GM21515 (cell line): ENCODE results near the gene SPTLC1.

Source experiments
- ATAC-seq: cut with Tn5 transposase; IDR thresholded peaks from one replicate; pipeline ENCODE4 v1.9.1; 2021; ENCODE audit not compliant: unreplicated experiment

SPTLC1 gene

DNA sequence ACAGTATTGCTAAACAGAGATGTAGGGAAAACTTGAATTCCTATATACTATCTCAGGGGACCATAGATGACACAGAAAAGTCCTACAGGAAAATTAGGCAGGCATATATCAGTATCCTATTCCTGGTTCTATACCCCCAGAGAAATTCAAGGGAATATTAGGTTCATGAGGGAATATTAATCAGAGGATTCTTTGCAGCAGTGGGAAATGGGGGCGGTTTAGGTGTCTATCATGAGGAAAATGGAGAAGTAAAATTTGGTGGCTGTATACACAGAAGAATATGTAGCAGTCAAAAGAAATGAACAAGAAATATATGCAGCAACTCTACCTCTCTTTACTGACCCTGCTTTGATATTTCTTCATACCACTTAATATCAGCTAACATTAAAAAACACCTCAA, 20.0 kb downstream of the SPTLC1 start:
- ATAC-seq: no peak

DNA sequence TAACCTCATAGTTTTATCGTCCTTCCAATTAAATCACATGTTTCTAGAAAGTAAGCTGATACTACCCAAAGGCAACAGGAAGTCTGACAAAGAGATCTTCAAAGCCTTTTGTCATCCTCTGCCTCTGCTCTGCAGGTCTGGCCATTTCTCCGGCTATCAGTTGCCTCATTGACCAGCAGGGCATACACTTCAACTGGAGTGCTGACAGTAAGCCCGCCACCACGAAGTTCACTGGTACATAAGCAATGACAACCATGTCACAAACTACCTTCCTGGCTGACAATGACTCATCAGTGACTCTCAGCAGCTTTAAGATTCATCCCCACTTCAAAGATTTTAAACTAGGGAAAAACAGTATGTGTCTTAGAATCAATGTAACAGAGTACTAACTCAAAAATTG, 20.6 kb downstream of the SPTLC1 start:
- no peak for ATAC-seq

DNA sequence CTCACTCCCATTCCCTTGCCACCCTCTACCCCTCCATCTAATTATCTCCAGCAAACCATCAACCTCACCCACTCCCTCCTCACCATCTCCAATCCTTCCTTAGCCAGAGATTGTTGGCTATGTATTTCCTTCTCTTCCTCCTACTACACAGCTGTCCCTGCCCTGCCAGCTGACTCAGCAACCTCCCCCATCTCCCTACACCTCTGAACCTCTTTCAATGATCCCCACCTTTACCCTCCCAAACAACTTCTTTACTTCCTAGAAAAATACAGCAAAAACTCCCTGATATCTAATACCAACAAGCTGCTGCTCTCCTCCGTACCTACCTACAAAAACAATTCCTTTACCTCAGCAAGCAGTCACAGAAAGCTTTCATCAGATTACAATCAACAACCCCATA, 37.3 kb downstream of the SPTLC1 start:
- ATAC-seq: no peak

DNA sequence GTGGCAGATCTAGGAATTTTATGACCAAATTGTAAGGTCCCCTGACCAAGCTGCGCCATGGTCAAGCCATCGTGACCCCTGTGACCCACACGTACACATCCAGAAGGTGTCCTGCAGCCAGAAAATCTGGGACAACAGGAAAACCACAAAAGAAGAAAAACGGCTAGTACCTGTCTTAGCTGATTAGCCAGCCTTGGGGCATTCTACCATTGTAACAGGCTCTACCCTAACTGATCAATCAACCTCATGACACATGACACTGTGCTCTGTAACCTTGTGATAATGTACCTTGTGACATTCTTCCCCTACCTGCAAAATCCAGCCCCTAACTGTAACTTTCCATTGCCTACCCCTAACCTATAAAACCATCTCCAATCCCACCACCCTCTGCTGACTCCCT, 43.6 kb downstream of the SPTLC1 start:
- no peak for ATAC-seq

DNA sequence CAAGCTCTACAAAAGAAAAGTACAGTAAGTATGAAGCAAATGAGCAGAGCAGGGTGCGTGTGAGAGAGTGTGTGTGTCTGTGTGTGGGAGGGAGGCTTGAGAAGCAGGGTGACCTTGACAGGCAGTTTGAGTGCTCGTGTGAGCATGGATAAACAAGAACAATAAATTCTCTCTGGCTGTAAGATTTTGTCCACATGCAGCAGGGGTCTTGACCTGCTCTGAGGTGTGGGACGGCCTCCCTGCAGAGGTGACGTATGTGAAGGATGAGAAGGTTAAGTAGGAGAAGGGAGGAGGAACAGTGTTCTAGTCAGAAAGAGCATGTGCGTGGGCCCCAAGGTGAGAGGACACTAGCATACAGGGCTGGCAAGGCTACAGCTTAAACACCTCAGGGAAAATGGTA, 49.0 kb downstream of the SPTLC1 start:
- no peak for ATAC-seq

DNA sequence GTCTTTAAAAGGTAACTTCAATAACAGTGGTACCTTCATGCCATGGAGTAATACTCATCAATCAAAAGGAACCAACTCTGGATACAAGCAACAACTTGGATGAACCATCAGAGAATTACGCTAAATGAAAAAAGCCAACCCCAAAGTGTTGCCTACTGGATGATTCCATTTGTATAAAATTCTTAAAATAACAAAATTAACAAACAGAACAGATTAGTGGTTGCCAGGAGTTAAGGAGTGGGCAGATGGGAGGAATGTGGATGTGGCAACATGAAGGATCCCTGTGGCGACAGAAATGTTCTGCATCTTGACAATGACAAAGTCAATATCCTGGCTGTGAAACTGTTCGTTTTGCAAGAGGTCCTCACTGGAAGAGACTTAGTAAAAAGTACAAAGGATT, 50.5 kb downstream of the SPTLC1 start:
- ATAC-seq: no peak

DNA sequence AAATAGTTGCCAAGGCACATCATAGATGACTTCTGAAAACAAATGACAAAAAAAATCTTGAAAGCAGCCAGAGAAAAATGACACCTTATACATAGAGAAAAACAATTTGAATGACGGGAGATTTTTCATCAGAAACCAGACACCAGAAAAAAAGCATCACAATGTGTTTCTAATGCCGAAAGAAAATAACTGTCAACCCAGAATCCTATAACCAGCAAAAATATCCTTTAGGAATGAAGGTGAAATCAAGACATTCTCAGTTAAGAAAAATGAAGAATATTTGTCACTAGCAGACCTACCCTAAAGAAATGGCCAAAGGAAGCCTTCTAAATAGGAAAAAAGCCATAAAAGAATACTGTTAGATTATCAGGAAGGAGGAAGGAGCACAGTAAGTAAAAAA, 54.0 kb downstream of the SPTLC1 start:
- no peak for ATAC-seq

DNA sequence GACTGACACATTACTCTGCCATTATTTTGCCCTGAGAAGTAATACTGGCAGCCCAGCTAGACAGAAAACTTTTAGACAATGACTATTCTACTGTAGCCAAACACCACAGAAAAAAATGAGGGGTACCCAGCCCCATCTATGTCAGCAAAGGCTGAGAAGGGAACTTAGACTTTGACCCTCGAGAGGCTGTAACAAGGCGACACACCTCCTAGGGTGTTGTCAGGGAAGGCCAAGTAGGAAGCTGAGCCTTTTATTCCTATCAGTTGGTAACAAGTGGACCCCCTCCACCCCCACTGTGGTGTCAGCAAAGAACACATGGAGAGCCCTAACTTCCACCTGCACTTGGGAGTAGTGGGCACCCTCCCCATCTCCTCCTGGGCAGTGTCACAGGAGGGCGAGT, 55.6 kb downstream of the SPTLC1 start:
- ATAC-seq: no peak

DNA sequence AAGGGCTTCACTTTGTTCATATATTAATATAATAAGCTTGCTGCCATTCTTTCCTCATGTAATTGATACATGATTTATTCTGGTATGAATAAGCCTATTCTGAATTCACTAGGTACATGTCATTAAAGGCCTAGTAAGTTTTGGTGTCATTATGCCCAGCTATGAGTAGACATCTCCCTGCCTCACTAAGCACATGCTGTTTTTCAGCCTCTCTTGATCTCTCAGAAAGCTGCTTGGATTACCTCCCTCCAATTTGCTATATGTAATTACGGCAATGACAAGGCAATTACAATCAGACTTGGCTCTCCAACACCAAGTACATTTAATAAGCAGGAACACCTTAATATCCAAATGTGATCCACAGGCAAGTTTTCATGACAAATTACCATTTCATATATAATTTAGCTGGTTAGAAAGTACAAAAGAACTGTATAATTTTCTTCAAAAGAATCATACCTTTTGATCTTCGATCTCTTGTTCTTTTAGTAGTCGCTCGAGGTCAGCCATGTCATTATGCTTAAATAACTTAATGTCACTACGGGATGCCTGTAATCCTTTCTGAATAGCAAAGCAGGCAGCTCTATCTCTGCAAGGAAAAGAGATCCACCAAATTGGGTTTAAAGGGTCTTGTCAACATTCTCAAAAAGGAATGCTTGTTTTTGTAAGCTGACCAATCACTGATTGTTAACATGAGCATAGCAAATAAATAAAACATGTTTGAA, 56.3 kb downstream of the SPTLC1 start:
- no peak for ATAC-seq

DNA sequence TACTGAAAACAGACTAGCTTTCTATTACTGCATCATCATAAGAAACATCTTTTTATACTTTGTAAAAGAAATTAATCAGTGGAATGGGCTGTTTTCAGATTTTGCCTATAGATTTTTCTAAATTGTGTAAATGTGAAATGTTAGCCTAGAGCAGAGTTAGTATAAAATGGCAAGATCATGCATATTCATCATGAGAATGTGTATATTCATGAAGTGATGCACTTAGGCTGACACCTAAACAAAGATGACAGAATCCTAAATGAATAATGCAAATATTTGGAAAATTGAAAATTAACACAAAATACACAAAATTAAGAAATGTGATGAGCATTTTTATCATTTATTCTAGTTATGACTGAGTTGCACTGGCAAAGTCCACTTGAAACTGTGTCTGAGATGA, 57.2 kb downstream of the SPTLC1 start:
- ATAC-seq: no peak

DNA sequence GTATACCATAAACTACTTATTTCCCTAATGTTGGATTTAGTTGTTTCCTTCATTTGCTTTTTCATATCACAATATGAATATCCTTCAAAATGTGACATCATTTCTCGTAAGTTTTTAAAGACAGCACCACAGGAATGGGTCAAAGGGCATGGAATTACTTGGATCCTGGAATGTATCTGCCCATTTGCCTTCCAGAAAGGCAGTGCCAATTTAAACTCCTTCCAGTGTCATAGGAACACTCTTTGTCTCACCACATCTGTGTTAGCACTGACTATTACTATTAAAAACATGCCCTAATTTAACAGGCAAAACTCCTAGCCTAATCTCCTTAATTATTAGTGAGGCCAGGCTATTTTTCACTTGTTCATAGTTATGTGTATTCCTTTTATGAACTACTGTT, 58.0 kb downstream of the SPTLC1 start:
- ATAC-seq: no peak

DNA sequence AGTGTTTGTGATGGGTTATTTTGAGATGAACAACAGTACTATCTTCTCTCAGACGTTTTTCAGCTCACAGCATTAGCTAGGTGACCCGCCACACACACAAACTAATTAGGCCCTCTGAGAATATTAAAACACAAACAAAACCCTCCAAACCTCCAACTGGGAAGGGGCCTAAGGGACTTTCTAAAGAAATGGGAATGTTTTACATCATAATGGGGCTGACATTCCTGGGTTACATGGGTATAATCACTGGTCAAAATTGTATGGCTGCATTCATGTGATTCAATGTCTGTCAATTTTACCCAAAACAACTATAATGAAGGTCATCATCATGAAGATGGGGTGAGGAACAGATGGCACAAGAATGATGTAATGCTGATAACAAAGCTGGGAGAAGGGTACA, 59.6 kb downstream of the SPTLC1 start:
- ATAC-seq: no peak

DNA sequence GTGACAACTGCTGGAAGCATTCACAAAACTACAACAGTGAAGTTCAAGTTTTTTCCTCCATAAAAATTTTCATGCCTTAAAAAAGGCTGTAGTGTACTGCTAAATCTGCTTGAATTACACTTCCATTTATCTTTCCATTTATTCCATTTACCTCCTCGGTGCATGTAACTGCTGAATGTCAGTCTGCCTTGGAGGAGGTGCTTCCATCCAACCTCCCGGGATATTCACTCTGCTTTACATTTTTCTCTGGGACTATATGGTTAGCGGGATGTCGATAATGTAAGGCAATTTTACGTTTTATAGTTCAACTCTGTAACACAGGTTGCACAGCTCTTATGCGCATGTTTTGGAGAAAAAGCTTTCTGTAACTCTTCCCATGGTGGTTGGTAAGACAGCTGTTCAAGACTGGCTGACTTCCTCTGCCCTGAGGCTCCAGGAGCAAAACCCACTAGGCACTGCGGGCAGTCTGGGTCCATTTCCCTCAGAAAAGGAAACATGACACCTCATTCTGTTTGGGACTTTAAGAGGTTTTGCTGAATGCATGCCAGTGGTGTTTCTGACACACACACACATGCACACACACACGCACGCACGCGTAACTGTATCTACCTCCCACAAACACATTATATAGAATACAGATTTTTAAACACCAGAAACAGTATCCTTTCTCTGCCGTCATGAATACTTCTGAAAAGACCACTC, 66.1 kb downstream of the SPTLC1 start:
- ATAC-seq: no peak

DNA sequence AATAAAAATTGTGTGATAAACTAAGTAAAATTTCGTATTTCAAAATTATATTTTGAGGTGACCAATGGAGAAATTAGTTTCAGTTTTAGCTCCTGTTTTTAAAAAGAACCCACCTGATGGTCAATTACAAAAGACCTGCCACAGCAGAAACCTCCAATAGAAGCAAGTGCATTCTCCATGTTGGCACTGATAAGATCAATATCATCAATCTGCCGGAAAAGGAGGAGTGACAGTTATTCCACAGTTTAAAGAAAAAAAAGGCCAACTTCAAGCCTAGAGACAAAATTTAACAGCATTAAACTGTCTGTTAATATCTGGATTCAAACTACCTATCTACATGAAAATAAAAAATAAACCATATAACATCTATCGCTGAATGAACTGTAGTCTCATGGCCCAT, 67.7 kb downstream of the SPTLC1 start:
- no peak for ATAC-seq

DNA sequence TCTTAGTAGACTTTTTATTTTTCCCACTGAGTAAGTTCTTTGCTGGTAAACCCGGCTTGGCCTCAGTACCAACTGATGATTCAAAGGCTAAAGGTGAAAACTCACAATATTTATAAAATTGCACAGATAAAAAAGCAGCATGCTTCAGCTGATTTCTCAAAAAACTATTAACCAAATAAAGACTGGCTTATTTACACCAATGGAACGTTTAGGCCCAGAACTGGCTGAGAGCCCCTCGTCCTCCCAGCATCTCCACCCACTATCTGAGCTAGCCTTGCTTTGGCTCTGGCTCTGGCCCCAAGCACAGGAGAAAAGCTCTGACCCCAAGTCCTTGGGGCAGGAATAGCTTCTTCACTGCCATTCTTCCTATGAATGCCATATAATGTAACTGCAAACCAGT, 68.5 kb downstream of the SPTLC1 start:
- ATAC-seq: no peak

DNA sequence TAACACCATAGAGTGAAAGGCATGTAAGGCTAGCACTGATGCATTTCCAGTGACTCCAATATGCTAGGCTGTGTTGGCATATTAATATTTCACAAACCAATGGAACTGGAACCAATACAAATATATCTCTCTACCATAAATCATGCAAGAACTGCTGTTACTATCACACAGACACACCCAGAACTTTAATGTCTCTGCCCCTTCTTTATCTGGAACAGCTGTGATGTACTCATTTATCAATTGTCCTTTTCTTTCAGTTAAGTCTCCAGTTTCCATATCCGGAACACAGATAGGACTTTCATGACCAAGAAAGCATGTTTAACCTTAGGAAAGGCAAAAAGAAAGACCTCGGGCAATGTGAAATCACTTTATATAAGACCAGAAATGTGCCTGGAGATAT, 70.3 kb downstream of the SPTLC1 start:
- no peak for ATAC-seq

DNA sequence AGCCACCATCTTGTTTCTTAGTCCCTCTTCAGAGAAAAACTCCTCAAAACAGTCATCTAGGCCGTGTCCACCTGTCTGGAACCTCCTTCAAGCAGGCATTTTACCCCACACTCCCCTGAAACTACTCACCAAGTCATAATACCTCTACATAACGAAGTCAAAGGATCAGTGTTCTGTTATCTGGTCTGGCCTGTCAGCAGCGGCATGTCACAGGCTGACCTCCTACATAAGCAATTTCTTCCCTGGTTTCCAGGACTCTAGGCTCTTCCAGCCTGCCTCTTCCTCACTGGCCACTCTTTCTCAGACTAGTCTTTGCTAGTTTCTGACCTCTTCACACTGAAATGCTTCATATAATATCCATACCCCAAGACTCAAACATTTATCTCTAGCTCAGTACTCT, 72.2 kb downstream of the SPTLC1 start:
- no peak for ATAC-seq

DNA sequence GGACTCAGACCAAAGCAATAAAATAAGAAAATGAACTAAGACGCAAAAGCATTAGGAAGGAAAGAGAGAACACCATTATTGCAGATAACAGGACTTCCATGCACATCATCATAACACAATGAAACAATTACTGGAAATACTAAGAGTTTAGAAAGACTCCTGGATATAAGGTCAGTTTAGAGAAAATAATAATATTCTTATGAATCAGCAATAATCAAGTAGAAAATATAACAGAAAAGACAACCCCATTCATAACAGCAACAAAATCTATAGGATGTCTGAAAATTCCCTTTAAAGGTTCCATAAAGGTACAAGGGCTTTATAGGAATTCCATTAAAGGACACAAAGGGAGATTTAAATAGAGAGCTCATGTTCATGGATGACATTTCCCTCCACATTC, 73.0 kb downstream of the SPTLC1 start:
- no peak for ATAC-seq

DNA sequence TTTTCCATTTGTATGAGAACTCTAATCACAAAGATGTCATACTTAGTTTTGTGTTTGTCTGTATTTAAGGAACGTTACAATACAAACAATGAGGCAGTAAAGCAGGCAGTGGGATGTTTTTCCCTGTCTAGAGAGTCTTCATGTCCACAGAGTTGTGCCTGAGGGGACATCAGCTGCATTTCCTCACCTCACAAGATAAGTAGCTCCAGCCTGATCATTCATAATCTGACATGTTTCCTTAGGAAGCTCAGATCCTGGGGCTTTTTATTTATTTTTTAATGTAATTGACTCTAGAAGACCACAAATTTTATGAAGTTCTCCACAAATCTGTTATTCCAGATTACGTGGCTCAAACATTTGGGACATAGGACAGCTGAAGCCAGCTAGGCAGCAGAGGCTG, 78.5 kb downstream of the SPTLC1 start:
- ATAC-seq: no peak

DNA sequence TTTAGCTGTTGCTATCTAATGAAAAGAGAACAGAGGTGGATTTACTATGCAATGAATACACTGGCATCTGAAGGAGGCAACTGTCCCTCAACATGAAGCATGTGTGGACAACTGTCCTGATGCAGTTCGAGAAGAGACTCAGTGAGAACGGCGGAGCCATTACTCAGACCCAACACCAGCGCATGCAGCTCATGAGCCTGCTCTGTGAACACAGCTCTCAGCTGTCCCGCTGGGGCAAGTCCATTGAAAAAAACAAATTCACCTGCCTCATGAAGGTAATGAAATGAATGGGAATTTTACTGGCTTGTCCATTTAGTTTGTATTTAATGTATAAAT, 78.8 kb downstream of the SPTLC1 start:
- no peak for ATAC-seq

DNA sequence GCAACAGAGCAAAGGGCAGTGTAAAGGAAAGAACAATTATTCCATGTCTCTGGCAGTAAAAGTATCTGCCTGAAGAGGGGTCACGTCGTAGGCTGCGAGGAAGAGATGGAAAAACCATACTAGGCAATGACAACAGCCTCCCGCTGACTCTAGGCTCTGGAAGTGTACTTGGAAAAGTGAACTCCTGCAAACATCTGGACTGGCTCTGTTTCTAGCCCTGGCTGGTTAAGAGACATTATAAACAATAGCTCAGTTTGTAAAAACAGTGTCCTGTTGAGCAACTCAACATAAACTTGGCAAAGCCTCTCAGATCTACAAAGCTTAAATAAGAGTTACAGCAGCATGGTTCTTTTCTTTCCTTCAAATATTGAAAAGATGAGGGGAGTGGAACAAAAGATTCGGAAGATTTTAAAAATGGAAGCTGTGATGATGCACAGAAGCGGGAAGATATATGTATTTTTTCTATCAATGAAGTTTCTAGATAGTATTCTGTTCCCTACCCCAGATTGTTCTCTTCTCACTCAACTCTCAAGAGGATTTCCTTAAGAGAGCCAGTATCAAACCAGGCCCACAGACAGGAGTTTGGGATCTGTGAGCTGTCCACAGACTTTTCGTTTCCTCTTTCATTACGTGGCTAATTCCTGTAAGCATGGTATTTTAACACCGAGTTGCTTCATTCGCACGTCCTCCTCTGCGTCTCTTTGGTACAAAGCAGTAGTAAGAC, 79.4 kb downstream of the SPTLC1 start:
- ATAC-seq: no peak

DNA sequence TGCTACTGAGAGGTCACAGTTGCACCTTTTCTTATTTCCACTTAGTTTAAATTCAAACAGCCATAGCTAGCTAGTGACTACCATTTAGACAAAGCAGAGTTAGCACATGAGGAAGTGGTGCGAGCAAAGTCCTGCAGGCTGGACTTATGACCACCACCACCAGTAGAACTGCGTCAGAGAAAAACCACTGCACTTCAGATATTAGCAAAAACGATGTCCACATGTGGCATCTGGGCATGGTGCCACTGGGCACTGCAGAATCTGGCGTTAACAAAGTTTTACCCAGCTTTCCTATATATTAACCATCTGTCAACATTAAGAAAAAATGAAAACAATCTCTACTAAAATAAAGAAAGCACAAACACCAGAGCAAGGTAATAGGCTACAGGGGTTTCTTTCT, 80.1 kb downstream of the SPTLC1 start:
- no peak for ATAC-seq
